HL-60/S4 treated with retinoic acid at 250 ng/mL for 4 days and 3 days (cell line): ENCODE results near the gene PAPPA.

ENCODE experiments used
- in situ Hi-C: fragments of 300-500 bp; cut with MboI; formaldehyde crosslinking; loops from 2 replicates; pipeline ENCODE4 v1.7.0; 2022; ENCODE audit warnings: low sequenced_read_pairs

Gene PAPPA

GRCh38 chr9:116178481-116179211, 25.1 kb downstream of the PAPPA start:
- in situ Hi-C loops: no loop called here

DNA sequence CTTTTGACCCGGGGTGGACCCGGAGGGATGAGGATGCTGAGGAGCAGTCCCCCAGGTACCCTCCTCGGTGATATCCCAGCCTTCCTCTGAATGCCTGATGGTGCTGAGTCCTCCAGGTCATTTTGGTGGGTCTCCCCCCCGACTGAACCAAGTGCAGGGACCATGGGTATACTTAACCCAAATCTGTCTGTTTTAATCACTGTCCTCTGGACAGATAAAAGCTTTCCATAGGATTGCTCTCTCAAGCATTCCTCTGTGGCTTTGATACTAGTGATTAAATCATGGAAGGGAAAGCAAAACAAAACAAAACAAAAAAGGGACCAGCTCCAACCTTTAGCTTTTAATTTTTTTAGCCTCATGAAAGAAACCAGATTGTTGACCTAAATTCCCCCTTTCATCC, 26.0 kb downstream of the PAPPA start:
- in situ Hi-C loops: no loop called here

DNA sequence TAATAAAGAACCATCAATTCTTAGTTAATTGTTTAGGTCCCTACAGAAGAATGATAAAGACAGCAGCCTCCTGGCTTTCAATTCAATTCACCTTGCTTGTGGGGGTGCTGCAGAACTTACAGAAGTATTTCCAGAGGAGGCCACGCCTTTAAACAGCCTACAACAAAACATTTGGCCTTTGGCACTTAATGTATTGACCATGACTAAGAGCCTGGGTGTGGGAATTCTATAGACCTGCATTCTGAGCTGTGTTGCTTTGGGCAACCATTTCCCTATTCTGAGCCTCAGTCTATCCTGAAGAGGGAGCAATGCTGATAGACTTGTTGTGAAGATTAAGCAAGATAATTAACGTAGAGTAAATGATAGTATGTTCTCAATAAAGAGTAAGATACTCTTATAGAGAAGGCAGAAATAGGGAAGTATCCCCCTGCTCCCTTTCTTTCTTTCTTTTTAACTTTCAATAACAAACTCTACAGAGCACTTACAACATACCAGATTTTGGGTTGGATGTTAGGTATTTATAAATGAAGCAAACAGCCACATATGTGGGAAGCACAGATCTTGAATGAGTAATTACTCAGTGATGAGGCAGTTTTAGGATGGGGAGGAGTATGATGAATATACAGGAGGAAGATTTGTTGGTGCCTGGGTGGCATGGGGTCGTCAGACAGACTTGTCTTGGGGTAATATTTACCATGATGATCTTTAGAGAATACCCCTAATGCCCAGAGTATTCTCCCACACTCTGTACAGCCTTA, 28.4 kb downstream of the PAPPA start:
- in situ Hi-C loops: no loop called here

GRCh38 chr9:116182876-116183275, 29.3 kb downstream of the PAPPA start:
- in situ Hi-C loops: no loop called here

DNA sequence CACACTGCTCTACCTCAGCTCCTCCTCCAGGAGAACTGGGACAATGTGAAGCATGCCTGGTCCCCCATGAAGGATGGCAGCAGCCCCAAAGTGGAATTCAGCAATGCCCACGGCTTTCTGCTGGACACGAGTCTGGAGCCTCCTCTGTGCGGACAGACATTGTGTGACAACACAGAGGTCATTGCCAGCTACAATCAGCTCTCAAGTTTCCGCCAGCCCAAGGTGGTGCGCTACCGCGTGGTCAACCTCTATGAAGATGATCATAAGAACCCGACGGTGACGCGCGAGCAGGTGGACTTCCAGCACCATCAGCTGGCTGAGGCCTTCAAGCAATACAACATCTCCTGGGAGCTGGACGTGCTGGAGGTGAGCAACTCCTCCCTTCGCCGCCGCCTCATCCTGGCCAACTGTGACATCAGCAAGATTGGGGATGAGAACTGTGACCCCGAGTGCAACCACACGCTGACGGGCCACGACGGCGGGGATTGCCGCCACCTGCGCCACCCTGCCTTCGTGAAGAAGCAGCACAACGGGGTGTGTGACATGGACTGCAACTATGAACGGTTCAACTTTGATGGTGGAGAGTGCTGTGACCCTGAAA, 34.1 kb downstream of the PAPPA start:
- in situ Hi-C loops: no loop called here

DNA sequence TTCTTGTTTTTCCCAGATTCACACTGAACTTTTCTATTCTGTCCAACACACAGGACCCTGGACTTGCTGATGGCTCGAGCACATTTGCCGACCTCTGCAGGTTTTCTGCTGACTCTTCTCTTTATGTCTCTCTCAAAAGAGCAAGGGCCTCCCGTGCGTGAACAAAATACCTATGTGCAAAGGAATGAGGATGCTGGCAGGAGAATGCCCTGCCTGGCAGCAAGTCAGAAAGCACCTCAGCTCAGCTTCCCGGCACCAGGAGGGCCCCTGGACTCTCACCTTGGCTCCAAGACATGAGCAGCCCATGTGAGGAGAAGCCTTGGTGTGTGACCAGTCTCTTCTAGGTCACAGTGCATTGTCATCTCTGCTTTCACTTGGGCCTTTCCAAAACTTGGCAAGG, 36.1 kb downstream of the PAPPA start:
- in situ Hi-C loops: no loop called here

GRCh38 chr9:116190637-116191396, 37.2 kb downstream of the PAPPA start:
- in situ Hi-C loops: no loop called here

DNA sequence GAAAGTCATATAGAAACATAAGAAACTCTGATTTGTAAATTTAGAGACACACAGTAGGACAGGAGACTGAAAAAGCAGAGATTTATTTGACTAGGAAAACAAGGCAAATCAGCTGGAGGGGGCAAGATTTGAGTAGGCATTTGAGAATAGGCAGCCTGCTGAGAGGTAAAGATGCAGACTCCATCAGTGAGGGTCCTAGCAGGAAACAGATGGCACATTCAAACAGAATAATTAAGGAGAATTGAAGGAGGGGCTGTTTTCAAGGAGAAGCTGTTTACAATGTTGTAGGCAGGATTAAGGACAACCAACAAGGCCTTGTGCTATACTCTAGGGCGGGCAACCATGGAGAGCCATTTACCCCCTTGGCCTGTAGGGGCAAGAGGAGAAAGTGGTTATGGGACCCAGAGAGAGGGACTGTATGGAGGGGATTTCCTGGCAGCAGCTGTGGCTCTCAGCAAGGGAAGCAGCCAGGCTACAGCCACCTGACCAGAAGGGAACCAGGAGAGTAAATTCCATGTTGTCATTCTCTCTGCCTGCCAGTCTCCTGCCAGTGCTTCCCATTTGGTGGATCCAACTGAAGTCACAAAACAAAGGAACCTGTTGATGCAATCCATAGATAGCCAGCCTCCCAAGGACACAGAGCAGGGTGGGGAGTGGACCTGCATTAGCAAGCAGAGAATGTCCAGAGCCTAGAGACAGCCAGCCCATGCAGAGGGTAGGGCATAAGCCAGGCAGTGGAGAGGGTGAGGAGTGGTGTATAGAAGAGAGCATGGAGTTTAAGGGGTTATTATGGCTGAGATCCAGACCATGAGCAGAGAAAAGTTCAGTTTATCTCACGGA, 38.2 kb downstream of the PAPPA start:
- in situ Hi-C loops: no loop called here

DNA sequence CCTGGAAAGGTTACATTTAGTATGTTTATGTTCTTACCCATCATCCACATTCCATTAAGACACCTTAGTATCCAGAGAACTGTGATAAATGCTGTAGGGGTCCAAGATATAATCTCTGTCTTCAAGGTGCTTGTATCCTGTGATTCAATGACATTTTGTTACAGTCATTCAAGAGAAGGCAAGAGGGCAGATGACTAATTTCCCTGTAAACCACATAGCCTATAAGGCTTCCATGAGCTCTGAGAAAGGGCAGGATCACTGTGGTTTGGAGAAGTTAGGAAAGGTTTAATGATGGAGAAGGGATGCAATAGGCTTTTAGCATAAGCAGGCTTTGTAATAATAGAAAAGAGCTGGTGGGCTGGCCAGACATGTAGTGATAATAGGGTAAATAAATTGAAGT, 40.0 kb downstream of the PAPPA start:
- in situ Hi-C loops: no loop called here

GRCh38 chr9:116196806-116197205, 43.2 kb downstream of the PAPPA start:
- in situ Hi-C loops: no loop called here

DNA sequence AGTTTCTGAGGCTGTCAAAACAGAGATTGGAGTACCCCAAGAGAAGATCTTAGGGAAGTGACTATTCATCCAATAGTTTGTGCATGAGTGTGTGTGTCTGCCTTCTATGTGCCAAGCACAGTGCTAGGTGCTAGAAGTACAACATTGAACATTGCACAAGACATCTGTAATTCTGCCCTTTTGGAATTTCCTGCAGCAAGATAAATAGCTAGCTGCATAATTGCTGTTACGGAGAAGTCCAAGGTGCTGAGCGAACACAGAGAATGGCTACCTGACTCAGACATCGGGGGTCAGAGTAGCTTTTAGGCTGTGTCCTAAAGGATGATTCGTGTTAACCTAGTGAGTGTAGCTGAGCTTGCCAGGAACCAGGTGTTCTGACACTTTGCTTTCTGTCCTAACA, 44.8 kb downstream of the PAPPA start:
- in situ Hi-C loops: no loop called here

- in situ Hi-C loops: no loop called here
Measured at GRCh38 chr9:116202219-116202912, 48.8 kb downstream of the PAPPA start.

DNA sequence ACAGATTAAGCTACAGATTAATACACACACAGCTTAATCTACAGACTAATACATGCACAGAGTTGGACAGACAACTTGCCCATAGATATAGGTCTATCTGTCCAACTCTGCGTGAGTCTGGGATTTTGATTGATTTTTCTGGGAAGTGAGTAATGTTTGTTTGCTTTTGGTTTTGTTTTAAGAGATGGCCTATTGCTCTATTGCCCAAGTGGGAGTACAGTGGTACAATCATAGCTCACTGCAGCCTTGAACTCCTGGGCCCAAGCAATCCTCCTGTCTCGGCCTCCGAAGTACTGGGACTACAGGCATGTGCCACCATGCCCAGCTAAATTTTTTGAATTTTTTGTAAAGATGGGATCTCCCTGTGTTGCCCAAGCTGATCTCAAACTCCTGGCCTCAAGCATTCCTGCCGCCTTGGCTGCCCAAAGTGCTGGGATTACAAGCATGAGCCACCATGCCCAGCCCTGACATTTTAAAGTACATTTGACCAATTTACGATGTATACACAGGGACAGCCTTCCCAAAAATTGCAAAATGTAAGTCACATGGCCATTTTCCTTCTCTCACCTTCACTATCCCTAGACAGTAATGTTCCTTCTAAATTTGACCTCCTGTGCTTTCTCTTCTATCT, 50.8 kb downstream of the PAPPA start:
- in situ Hi-C loops: no loop called here

DNA sequence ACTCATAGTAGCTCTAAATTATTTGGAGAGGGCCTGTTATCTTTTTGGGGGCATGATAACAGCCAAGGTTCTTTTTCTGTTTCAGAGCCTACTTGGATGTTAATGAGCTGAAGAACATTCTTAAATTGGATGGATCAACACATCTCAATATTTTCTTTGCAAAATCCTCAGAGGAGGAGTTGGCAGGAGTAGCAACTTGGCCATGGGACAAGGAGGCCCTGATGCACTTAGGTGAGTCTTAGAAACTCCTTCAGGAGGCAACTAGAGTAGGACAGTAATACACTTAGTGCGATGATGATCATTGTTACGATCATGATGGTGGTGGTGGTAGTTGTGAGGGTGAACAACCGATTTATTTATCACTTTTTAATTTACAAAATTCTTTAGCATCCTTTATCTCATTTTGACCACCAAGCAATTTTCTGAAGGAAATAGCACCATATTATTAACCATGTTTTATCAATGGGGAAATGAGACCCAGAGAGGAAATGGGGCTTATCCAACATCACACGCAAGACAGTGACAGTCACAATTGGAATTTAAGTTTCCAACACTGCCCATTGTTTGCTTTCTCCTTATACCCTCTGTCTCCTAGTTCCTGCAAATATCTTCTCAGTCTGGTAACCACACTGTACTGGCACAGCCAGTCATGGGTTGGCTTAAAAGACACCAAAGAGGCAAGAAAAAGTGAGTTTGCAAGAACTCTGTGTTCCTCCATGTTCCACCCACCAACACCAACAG, 54.0 kb downstream of the PAPPA start:
- in situ Hi-C loops: no loop called here

DNA sequence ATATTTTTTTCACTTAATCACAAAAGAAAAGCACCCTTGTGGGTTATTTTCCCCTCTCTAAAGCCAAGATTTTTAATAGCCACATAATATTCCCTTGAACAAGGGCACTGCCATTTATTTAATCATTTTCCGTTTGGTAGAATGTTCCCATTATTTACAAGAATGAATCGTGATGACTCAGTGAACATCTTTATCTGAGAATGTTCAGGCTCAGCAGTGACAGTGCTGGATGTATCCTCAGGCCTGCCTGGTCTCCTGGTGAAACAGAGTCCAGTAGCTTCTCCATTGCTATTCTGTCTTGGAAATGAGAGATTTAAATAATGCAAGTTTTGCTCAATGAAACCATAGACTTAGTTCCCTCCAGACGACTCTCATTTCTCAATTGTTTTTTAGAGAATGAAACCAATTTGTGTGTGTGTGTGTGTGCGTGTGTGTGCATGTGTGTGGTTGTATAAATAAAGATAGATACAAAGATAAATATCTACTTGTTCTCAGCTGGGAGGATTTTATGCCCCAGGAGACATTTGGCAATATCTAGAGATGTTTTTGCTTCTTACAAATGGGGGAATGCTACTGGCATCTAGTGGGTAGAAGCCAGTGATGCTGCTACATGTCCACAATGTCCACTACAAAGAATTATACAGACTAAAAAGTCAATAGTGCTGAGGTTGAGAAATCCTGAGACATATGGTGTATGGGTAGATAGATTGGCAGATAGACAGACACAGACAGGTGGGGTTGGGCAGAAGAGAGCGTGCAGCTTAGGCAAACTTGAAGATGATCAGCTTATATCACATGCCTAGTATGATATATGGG, 55.0 kb downstream of the PAPPA start:
- in situ Hi-C loops: no loop called here

DNA sequence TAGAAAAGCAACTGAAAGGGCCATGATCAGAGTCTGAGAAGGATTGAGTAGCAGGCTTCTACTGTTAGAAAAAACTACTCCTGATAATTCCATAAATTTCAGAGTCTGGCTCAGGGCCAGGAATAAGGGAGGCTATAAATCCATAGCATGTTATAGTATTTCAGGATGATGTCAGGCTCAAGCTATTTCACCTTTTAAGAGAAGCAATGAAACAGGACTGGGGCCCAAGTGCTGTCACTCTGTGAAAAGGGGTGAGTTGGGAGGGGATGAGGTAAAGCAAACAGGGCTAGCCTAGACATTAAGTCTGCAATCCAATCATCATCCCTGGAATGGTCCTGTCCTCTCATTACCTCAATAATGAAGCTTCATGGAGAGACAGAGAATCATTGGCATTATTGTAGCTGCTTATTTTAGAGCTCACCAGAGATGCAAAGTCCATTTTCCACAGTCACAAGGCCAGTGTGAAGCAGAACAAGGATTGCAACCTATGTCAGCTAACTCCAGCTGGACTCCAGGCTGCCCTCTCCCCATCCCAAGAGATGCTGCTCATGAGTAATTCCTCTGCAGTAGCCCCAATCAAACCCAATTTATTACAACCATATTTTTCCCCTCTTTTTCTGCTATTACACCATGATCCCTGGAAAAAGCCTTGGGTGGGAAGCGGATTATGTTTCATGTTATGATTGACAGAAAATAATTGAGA, 56.0 kb downstream of the PAPPA start:
- in situ Hi-C loops: no loop called here

GRCh38 chr9:116212986-116213692, 59.5 kb downstream of the PAPPA start:
- in situ Hi-C loops: no loop called here
